Activated CD4-positive, alpha-beta T cell treated with anti-CD3 and anti-CD28 coated beads, Interleukin-2, amount 10 ng/mL, durations not matched to agents 24 days and 14 days (primary cell): ENCODE measurements around the gene OR2K2. TPM values are rescaled to one million over a fixed set of nuclear protein-coding genes. Genes with fewer than 3 reads are reported as not detected.
"Not testable (repeated sequence)": the region's sequence is repeated elsewhere in the genome, so short reads cannot be mapped to it uniquely, and the experiment has no call there.

Experiments
- DNase-seq: peaks from one replicate; pipeline ENCODE4 v3.0.0; 2022
- H3K27ac Mint-ChIP-seq: one replicate; pipeline ENCODE4 v1.8.0; 2022; ENCODE audit warnings: mild to moderate bottlenecking, mixed read lengths
- H3K27me3 Mint-ChIP-seq: one replicate; pipeline ENCODE4 v1.8.0; 2022; ENCODE audit warnings: mixed read lengths
- H3K36me3 Mint-ChIP-seq: one replicate; pipeline ENCODE4 v1.8.0; 2022; ENCODE audit warnings: low read depth, mild to moderate bottlenecking, mixed read lengths
- H3K4me1 Mint-ChIP-seq: one replicate; pipeline ENCODE4 v1.8.0; 2021; ENCODE audit warnings: mixed read lengths
- H3K4me3 Mint-ChIP-seq: one replicate; pipeline ENCODE4 v1.8.0; 2022; ENCODE audit warnings: mild to moderate bottlenecking, moderate library complexity, mixed read lengths
- H3K9me3 Mint-ChIP-seq: one replicate; pipeline ENCODE4 v1.8.0; 2021; ENCODE audit warnings: mixed read lengths
- intact Hi-C: fragments of 100-400 bp; cut with micrococcal nuclease; formaldehyde crosslinking; loops from one replicate; pipeline ENCODE4 v1.15.1; 2023
- total RNA-seq: library from RNA; stranded (reverse); gene quantifications from 2 replicates; pipeline ENCODE4 v1.2.3, GENCODE V29; 2022

Gene OR2K2
- total RNA-seq = not detected in 2 replicates

- intact Hi-C loops = no loop called here
- DNase-seq = no peak
- Mint-ChIP-seq H3K36me3 (no peaks in the 10 kb centered on the region), H3K4me3 (no peak within 1 kb of the TSS), H3K9me3 (peaks cover 9% of the 10 kb centered on the region), H3K4me1 (peaks cover 5% of the 10 kb centered on the region), H3K27me3 (peaks cover 19% of the 10 kb centered on the region), H3K27ac (no peak within 1 kb of the TSS)
Observed at GRCh38 chr9:111330124-111330523, at the start of gene OR2K2. TSS of gene OR2K2 (minus strand) at chr9:111330224. CDS start at chr9:111328433, 1,791 bp downstream.

GRCh38 chr9:111375817-111376564 lies 46.0 kb upstream of the OR2K2 start:
- intact Hi-C loops = no loop called here
- Mint-ChIP-seq H3K4me1 (no peaks in the 10 kb centered on the region), H3K9me3 (no peaks in the 10 kb centered on the region), H3K4me3 (no peak overlapping the region), H3K36me3 (peaks cover 70% of the 10 kb centered on the region), H3K27ac (no peak overlapping the region), H3K27me3 (no peaks in the 10 kb centered on the region)
- DNase-seq = no peak

- H3K27ac Mint-ChIP-seq = no peak overlapping the region
- no peak overlapping the region for H3K4me3 Mint-ChIP-seq
- H3K36me3 Mint-ChIP-seq = peaks cover 72% of the 10 kb centered on the region
- no peaks in the 10 kb centered on the region for H3K4me1 Mint-ChIP-seq
- DNase-seq = no peak
- H3K9me3 Mint-ChIP-seq = no peaks in the 10 kb centered on the region
- intact Hi-C loops = no loop called here
- H3K27me3 Mint-ChIP-seq = no peaks in the 10 kb centered on the region
Observed at GRCh38 chr9:111375062-111375461, 45.0 kb upstream of the OR2K2 start.

- Mint-ChIP-seq H3K4me1 (no peaks in the 10 kb centered on the region), H3K9me3 (no peaks in the 10 kb centered on the region), H3K36me3 (peaks cover 79% of the 10 kb centered on the region), H3K27me3 (no peaks in the 10 kb centered on the region), H3K4me3 (no peak overlapping the region), H3K27ac (no peak overlapping the region)
- intact Hi-C loops = no loop called here
- DNase-seq = no peak
Observed at GRCh38 chr9:111372297-111372696, 42.3 kb upstream of the OR2K2 start.

GRCh38 chr9:111366978-111367377 lies 37.0 kb upstream of the OR2K2 start:
- H3K27me3 Mint-ChIP-seq = no peaks in the 10 kb centered on the region
- intact Hi-C loops = no loop called here
- no peak overlapping the region for H3K4me3 Mint-ChIP-seq

GRCh38 chr9:111362526-111362925 lies 32.5 kb upstream of the OR2K2 start:
- Mint-ChIP-seq H3K4me1 (no peaks in the 10 kb centered on the region), H3K9me3 (no peaks in the 10 kb centered on the region), H3K36me3 (peaks cover 53% of the 10 kb centered on the region), H3K4me3 (no peak overlapping the region), H3K27me3 (no peaks in the 10 kb centered on the region), H3K27ac (no peak overlapping the region)
- DNase-seq = no peak
- intact Hi-C loops = no loop called here

More at GRCh38 chr9:111366978-111367377, 37.0 kb upstream of the OR2K2 start:
- peaks cover 77% of the 10 kb centered on the region for H3K36me3 Mint-ChIP-seq
- no peaks in the 10 kb centered on the region for H3K4me1 Mint-ChIP-seq
- DNase-seq = no peak
- H3K27ac Mint-ChIP-seq = no peak overlapping the region
- H3K9me3 Mint-ChIP-seq = no peaks in the 10 kb centered on the region

- intact Hi-C loops = no loop called here
- H3K9me3 Mint-ChIP-seq = no peaks in the 10 kb centered on the region
- no peak overlapping the region for H3K4me3 Mint-ChIP-seq
- peaks cover 45% of the 10 kb centered on the region for H3K36me3 Mint-ChIP-seq
- no peak for DNase-seq
- H3K27ac Mint-ChIP-seq = peak overlapping the region; percentile 3
- H3K4me1 Mint-ChIP-seq = peaks cover 3% of the 10 kb centered on the region
- no peaks in the 10 kb centered on the region for H3K27me3 Mint-ChIP-seq
Observed at GRCh38 chr9:111360881-111361280, 30.9 kb upstream of the OR2K2 start.

- Mint-ChIP-seq H3K27me3 (peaks cover 5% of the 10 kb centered on the region), H3K9me3 (peaks cover 4% of the 10 kb centered on the region), H3K36me3 (peaks cover 10% of the 10 kb centered on the region), H3K27ac (no peak overlapping the region), H3K4me3 (no peak overlapping the region), H3K4me1 (peaks cover 8% of the 10 kb centered on the region)
- intact Hi-C loops = no loop called here
- no peak for DNase-seq
Observed at GRCh38 chr9:111356481-111357244, 26.6 kb upstream of the OR2K2 start.

- Mint-ChIP-seq H3K27me3 (peaks cover 10% of the 10 kb centered on the region), H3K9me3 (peaks cover 4% of the 10 kb centered on the region), H3K36me3 (no peaks in the 10 kb centered on the region), H3K27ac (no peak overlapping the region), H3K4me1 (peaks cover 8% of the 10 kb centered on the region), H3K4me3 (no peak overlapping the region)
- no peak for DNase-seq
- intact Hi-C loops = no loop called here
Observed at GRCh38 chr9:111352545-111352944, 22.5 kb upstream of the OR2K2 start.

GRCh38 chr9:111350556-111350955 lies 20.5 kb upstream of the OR2K2 start:
- no peaks in the 10 kb centered on the region for H3K36me3 Mint-ChIP-seq
- H3K4me3 Mint-ChIP-seq = no peak overlapping the region
- no peak overlapping the region for H3K27ac Mint-ChIP-seq
- no peak for DNase-seq
- peaks cover 4% of the 10 kb centered on the region for H3K9me3 Mint-ChIP-seq
- H3K27me3 Mint-ChIP-seq = peaks cover 10% of the 10 kb centered on the region
- H3K4me1 Mint-ChIP-seq = peaks cover 5% of the 10 kb centered on the region
- intact Hi-C loops = no loop called here

GRCh38 chr9:111349766-111350165 lies 19.7 kb upstream of the OR2K2 start:
- Mint-ChIP-seq H3K27me3 (peaks cover 10% of the 10 kb centered on the region), H3K4me3 (no peak overlapping the region), H3K36me3 (no peaks in the 10 kb centered on the region), H3K4me1 (peaks cover 5% of the 10 kb centered on the region), H3K9me3 (peaks cover 4% of the 10 kb centered on the region), H3K27ac (no peak overlapping the region)
- no peak for DNase-seq
- intact Hi-C loops = no loop called here

- no peak for DNase-seq
- Mint-ChIP-seq H3K9me3 (peaks cover 4% of the 10 kb centered on the region), H3K27ac (no peak overlapping the region), H3K27me3 (peaks cover 10% of the 10 kb centered on the region), H3K4me3 (no peak overlapping the region), H3K36me3 (no peaks in the 10 kb centered on the region), H3K4me1 (peaks cover 5% of the 10 kb centered on the region)
- intact Hi-C loops = no loop called here
Observed at GRCh38 chr9:111348821-111349271, 18.8 kb upstream of the OR2K2 start.

GRCh38 chr9:111334318-111334863 lies 4.4 kb upstream of the OR2K2 start:
- H3K4me3 Mint-ChIP-seq, intact Hi-C loops, H3K36me3 Mint-ChIP-seq, H3K27ac Mint-ChIP-seq: not testable (repeated sequence)
- DNase-seq = peak; percentile 60
- Mint-ChIP-seq H3K27me3 (peaks cover 20% of the 10 kb centered on the region), H3K9me3 (peaks cover 27% of the 10 kb centered on the region), H3K4me1 (peaks cover 11% of the 10 kb centered on the region)

GRCh38 chr9:111320631-111321030 lies 9.4 kb downstream of the OR2K2 start:
- no peaks in the 10 kb centered on the region for H3K36me3 Mint-ChIP-seq
- intact Hi-C loops = no loop called here
- H3K4me1 Mint-ChIP-seq = no peaks in the 10 kb centered on the region
- DNase-seq = no peak
- H3K4me3 Mint-ChIP-seq = no peak overlapping the region
- H3K27me3 Mint-ChIP-seq = no peaks in the 10 kb centered on the region
- no peak overlapping the region for H3K27ac Mint-ChIP-seq
- H3K9me3 Mint-ChIP-seq = peaks cover 4% of the 10 kb centered on the region
